ENCODE measurements around the gene CCDC159. TPM values are rescaled to one million over a fixed set of nuclear protein-coding genes. Genes with fewer than 3 reads are reported as not detected.
"Not testable (repeated sequence)": the region's sequence is repeated elsewhere in the genome, so short reads cannot be mapped to it uniquely, and the experiment has no call there.

Gene CCDC159
- total RNA-seq, 4 donors from 2014 or later, result 1.2 to 46.2 (median 16.4) TPM

DNA sequence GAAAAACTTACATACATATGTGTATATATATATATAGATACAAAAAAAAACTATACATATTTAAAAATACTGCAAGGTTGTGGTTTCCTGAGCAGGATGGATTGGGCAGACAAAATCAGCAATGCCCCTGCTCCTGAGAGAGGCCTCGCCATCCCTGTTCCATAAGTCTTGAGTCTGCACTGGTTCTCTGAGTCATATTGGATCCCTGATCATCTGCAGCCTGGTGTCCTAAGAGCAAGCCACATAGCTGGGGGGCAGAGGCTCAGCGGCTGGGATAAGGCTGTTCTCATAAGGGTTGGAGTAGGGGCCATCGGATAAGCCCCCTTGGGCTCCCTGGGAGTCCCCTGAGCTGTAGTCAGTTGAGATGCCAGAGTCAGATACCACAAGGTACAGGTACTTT, 31.4 kb downstream of the CCDC159 start:
- no peaks in the 10 kb centered on the region for H3K9me3 ChIP-seq
- H3K27me3 ChIP-seq, result peaks cover 6 to 10% of the 10 kb centered on the region in 2 donors
- DNase-seq, result no peak
- no peak overlapping the region for H3K4me3 ChIP-seq
- TF ChIP-seq, protein P1, sequence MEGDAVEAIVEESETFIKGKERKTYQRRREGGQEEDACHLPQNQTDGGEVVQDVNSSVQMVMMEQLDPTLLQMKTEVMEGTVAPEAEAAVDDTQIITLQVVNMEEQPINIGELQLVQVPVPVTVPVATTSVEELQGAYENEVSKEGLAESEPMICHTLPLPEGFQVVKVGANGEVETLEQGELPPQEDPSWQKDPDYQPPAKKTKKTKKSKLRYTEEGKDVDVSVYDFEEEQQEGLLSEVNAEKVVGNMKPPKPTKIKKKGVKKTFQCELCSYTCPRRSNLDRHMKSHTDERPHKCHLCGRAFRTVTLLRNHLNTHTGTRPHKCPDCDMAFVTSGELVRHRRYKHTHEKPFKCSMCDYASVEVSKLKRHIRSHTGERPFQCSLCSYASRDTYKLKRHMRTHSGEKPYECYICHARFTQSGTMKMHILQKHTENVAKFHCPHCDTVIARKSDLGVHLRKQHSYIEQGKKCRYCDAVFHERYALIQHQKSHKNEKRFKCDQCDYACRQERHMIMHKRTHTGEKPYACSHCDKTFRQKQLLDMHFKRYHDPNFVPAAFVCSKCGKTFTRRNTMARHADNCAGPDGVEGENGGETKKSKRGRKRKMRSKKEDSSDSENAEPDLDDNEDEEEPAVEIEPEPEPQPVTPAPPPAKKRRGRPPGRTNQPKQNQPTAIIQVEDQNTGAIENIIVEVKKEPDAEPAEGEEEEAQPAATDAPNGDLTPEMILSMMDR (IDR thresholded peaks at IDR 0.05), result no peak
- no peak for TF ChIP-seq POLR2A (IDR thresholded peaks at IDR 0.05)
- peaks cover 12 to 15% of the 10 kb centered on the region in 2 donors for H3K4me1 ChIP-seq
- peak overlapping the region; percentile 63 to 93 for H3K27ac ChIP-seq
- intact Hi-C loops (cut with DNase I; ENCODE audit: low total_unique reads), result no loop called here
- no peaks in the 10 kb centered on the region for H3K36me3 ChIP-seq

DNA sequence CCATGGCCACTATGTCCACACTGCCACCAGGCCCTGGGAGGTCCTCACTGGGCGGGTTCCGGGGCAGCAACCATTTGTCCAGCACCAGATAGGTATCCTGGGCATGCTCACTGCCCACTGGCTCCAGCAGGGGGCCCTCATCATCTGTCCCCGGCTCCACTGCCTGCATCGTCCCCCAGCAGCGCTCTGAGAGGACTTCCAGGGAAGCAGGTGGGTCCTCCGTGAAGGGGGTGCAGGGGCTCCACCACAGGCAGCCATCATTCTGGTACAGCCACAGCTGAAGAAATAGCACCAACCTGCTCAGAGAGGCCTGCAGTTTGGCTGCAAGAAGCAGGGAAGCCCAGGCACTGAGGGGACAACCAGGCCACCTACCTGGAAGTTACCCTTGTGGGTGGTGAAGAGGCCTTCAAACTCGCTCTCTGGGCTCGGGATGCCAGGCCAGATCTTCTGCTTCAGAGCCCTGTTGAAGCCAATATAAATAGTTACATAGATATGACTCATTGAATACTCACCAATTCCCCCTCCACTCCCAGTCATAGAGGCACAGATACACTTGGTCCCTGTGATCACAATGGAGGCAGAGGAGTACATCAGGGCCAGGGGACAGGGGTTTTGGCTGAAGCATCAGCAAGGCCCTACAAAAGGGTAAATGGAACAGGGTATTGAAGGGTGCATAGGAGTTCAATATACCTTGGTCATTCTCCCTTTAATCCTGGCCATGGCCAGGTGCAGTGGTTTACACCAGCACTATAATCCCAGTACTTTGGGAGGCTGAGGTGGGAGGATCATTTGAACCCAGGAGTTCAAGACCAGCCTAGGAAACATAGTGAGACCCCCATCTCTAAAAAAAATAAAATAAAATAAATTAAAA, 32.2 kb downstream of the CCDC159 start:
- H3K4me3 ChIP-seq, result no peak overlapping the region
- H3K36me3 ChIP-seq, result no peaks in the 10 kb centered on the region
- H3K27me3 ChIP-seq, result peaks cover 12 to 18% of the 10 kb centered on the region in 2 donors
- H3K9me3 ChIP-seq, result no peaks in the 10 kb centered on the region
- DNase-seq, result no peak
- TF ChIP-seq, protein P1 (IDR thresholded peaks at IDR 0.05), result peak; percentile 21 to 32 (median 31)
- TF ChIP-seq POLR2A (IDR thresholded peaks at IDR 0.05), result no peak
- H3K27ac ChIP-seq, result peak overlapping the region; percentile 63 to 93
- intact Hi-C loops (cut with DNase I; ENCODE audit: low total_unique reads), result no loop called here
- peaks cover 12 to 23% of the 10 kb centered on the region in 2 donors for H3K4me1 ChIP-seq

DNA sequence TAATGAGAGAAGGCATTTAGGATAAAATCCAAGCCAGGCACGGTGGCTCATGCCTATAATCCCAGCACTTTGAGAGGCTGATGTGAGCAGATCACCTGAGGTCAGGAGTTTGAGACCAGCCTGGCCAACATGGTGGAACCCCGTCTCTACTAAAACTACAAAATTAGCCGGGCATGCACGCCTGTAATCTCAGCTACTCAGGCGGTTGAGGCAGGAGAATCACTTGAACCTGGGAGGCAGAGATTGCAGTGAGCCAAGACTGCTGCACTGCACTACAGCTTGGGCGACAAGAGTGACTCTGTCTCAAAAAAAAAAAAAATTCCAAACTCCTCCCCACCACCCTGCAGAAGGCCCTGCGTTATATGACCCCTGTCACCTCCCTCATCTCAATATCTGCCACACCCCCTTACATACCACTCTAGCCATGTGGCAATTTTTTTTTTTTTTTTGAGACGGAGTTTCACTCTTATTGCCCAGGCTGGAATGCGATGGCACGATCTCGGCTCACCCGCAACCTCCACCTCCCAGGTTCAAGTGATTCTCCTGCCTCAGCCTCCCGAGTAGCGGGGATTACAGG, 33.0 kb downstream of the CCDC159 start:
- H3K4me3 ChIP-seq; intact Hi-C loops (cut with DNase I; ENCODE audit: low total_unique reads); H3K36me3 ChIP-seq; H3K9me3 ChIP-seq; H3K27ac ChIP-seq; DNase-seq: not testable (repeated sequence)
- H3K27me3 ChIP-seq, result peaks cover 15 to 19% of the 10 kb centered on the region in 2 donors
- peaks cover 12 to 29% of the 10 kb centered on the region in 2 donors for H3K4me1 ChIP-seq

DNA sequence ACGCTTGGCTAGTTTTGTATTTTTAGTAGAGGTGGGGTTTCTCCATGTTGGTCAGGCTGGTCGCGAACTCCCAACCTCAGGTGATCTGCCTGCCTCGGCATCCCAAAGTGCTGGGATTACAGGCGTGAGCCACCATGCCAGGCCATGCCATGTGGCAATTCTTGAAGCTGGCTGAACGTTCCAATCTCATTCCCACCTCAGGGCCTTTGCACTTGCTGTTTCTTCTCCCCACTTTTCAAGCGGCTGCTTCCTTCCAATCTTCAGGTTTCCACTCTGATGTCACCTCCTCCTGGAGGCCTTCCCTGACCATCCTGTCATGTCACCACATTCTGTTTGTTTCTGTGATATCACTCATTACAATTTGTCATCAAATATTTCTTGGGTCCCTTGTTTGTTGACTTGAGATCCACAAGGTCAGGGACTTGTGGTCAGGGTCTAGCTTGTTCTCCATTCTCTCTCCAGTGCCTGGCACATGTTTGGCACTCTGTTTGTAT, 33.6 kb downstream of the CCDC159 start:
- Histone ChIP-seq H3K27ac (peak overlapping the region; percentile 79 to 80), H3K27me3 (peaks cover 15 to 19% of the 10 kb centered on the region in 2 donors), H3K36me3 (no peaks in the 10 kb centered on the region), H3K9me3 (no peaks in the 10 kb centered on the region), H3K4me3 (peak overlapping the region in 1 of 2 donors; percentile 60), H3K4me1 (peaks cover 12 to 29% of the 10 kb centered on the region in 2 donors)
- no peak for TF ChIP-seq POLR2A (IDR thresholded peaks at IDR 0.05)
- TF ChIP-seq, protein P1 (IDR thresholded peaks at IDR 0.05), result no peak
- no peak for DNase-seq
- intact Hi-C loops (cut with DNase I; ENCODE audit: low total_unique reads), result no loop called here

DNA sequence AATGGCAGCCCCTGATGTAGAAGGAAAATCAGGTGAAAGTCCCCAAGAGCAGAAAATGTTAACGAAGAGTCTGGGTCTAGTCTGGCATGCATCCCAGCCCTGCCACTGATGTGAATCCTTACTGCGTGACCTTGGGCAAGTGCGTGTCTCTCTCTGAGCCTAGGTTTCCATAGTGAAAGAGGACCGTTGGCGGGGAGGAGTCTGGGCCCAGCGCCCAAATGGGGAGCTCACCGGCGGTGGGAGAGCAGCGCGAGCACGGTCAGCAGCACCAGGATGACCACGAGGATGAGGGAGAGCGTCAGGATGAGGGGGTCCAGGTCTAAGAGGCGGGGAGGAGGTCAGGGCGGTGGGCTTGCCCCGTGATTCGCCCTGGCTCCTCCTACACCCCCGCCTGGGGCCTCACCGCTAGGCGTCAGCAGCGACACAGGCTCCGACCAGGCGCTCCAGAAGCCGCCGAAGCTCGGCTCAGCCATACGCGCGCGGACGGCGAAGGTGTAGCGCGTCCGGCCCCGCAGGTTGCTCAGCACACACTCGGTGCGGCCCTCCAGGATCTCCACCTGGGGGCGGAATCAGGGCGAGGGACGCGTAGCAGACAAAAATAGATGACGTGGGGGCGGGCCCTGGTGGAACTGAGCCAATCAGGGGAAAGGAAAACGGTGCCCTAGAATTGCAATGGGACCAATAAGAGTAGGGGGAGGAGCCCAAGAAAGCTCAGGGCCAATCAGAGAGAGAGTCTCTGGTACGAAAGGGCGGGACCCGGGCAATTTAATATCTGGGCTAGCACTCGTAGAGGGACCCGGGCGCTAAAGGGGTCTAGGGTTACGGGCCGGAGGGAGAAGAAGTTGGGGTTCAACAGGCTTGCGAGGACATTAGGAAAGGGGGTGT, 34.6 kb downstream of the CCDC159 start:
- peak; percentile 66 to 76 for TF ChIP-seq POLR2A (IDR thresholded peaks at IDR 0.05)
- TF ChIP-seq, protein P1 (IDR thresholded peaks at IDR 0.05), result peak; percentile 73 to 87 (median 85)
- H3K27me3 ChIP-seq, result peaks cover 15 to 19% of the 10 kb centered on the region in 2 donors
- intact Hi-C loops (cut with DNase I; ENCODE audit: low total_unique reads), result no loop called here

More for the DNA sequence above, 34.6 kb downstream of the CCDC159 start:
- peak; percentile 97 for DNase-seq
- no peaks in the 10 kb centered on the region for H3K36me3 ChIP-seq
- H3K4me1 ChIP-seq, result peaks cover 12 to 25% of the 10 kb centered on the region in 2 donors
- peak overlapping the region; percentile 79 to 80 for H3K27ac ChIP-seq
- no peaks in the 10 kb centered on the region for H3K9me3 ChIP-seq
- H3K4me3 ChIP-seq, result peak overlapping the region; percentile 54 to 60
